GM21717 (cell line): Measurements from ENCODE around the gene EVA1A.

Experiments used
- ATAC-seq: cut with Tn5 transposase; IDR thresholded peaks from one replicate; pipeline ENCODE4 v1.9.1; 2021; ENCODE audit warnings: mild to moderate bottlenecking, moderate library complexity; ENCODE audit not compliant: unreplicated experiment

EVA1A gene

DNA sequence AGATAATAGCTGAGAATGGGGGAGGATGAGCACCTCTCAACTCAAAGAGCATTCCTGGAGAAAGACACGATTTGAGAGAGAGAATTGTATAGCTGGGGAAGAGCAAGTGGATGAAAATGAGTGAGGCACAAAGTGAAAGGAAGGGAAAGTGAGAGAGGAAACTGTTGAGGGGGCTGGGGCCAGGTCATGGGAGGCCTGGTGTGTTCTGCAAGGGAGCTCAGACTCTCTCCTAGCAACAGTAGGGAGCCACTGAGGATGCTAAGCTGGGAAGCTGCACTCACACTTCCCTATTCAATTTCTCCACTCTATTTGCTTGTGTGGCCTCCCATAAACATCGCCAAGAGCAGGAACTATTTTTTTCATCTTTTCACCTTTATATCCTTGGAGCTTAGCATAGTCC is 14.8 kb downstream of the EVA1A start:
- ATAC-seq = no peak

GRCh38 chr2:75545387-75545786 is 15.4 kb downstream of the EVA1A start:
- ATAC-seq = no peak

DNA sequence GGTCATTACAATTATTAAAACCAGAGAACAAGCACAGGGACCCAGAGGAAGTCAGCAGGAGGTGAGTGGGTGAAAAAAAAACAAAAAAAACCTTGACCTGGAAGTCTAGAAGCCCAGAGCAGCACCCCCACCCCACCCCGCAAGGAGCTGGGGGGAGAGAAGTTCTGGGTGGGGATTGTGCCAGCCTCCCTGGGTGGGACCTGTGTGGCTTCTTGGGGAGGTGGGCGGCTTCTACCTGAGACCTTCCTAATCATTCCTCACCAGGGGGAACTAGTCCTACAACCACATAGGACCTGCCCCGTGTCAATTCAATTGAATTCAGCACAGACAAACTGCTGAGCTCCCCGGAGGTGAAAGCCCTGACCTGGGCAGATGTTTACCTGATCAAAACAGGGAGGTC is 17.3 kb downstream of the EVA1A start:
- ATAC-seq = no peak

- ATAC-seq = no peak
Observed at GRCh38 chr2:75541430-75541829, 19.3 kb downstream of the EVA1A start.

- no peak for ATAC-seq
Observed at GRCh38 chr2:75540994-75541393, 19.7 kb downstream of the EVA1A start.

GRCh38 chr2:75539955-75540716 is 20.6 kb downstream of the EVA1A start:
- ATAC-seq = no peak

DNA sequence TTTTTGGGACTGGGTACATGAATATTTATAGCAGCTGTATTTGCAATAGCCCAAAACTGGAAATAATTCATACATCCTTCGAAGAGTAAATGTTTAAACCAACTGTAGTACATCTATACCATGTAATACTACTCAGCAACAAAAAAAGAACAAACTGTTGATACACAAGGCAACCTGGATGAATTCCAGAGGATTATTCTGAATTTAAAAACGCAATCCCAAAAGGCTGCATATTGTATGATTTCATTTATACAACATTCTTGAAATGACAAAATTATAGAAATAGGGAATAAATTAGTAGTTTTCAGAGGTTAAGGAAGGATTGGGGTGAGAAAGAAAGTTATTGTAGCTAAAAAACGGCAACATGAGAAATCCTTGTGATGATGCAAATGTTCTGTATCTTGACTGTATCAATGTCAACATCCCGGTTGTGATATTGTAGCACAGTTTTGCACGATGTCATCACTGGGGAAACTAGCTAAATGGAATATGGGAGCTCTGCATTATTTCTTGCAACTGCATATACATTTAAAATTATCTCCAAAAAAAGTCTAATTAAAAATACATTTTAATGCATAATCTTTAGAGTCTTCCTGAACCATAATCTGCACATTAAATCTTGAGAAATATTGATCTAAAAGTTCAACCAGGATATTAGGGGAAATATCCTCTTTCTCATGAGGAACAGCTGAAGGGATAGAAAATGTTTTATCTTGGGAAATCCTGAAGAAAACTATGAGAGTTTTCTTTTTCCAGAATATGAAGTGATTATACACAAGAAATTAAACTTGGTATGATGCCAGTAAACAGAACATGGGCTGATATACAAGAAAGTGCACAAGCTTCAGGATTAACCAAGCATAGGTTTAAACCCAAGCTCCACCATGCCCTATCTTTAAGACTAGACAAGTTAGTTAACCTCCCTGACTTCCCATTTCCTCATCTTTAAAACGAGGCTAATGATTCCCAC is 21.9 kb downstream of the EVA1A start:
- no peak for ATAC-seq

DNA sequence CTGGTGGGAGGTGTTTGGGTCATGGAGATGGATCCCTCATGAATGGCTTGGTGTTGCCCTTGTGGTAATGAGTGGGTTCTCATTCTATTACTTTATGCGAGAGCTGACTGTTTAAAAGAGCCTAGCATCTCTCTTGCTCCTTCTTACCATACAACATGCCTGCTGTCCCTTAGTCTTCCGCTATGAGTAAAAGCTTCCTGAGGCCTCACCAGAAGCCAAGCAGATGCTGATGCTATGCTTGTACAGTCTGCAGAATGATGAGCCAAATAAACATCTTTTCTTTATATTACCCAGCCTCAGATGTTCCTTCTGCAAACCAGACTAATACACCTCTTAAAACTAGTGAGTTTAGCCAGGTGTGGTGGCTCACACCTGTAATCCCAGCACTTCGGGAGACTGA is 23.1 kb downstream of the EVA1A start:
- ATAC-seq = no peak

- ATAC-seq = no peak
Observed at GRCh38 chr2:75533135-75533534, 27.6 kb downstream of the EVA1A start.

DNA sequence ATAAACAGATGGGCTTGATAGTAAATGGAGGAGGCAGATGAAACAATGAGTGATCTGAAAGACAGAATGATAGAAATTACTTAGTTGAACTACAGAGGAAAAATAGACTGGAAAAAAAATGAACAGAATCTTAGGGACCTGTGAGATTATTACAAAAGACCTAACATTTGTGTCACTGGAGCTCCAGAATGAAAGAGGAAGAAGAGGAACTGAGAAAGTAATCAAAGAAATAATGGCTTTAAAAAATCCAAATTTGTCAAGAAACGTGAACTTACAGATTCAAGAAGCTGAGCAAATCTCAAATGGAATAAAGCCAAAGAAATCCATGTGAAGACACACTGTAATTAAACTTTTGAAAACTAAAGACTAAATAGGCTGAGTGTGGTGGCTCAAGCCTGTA is 28.3 kb downstream of the EVA1A start:
- no peak for ATAC-seq

- ATAC-seq = no peak
Observed at GRCh38 chr2:75528221-75528977, 32.3 kb downstream of the EVA1A start.

- no peak for ATAC-seq
Observed at GRCh38 chr2:75527676-75528075, 33.1 kb downstream of the EVA1A start.

- no peak for ATAC-seq
Observed at GRCh38 chr2:75526842-75527241, 33.9 kb downstream of the EVA1A start.

GRCh38 chr2:75525434-75526310 is 35.1 kb downstream of the EVA1A start:
- no peak for ATAC-seq

DNA sequence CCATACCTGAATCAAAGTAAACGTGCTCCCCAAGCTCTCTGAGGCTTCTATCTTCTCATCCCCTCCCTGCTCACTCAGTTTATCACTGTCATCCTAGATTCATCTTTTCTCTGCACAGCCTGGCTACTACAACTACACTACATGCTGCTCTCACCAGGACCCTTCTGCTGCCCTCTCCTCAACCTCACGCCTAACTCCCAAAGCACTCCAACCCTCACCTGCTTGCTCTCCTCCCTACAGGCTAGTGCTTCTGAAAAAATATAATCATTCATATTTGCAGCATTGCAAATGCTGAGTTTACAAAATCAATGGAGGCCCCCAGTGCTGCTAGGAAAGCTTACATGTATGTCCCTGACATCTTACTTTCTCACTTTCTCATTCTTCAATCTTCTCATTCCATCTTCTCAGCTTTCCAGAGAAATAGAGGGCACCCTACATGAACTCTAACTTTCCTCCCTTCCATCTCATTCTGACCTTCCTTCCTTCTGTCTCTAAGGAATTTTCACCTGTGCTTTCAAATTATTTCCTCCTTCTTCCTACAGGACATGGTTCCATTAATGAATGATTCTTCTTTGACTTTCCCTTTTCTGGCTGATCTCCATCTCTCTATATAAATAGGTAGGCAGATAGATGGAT is 36.3 kb downstream of the EVA1A start:
- ATAC-seq = no peak

GRCh38 chr2:75523313-75524275 is 37.1 kb downstream of the EVA1A start:
- peak; percentile 74 for ATAC-seq

DNA sequence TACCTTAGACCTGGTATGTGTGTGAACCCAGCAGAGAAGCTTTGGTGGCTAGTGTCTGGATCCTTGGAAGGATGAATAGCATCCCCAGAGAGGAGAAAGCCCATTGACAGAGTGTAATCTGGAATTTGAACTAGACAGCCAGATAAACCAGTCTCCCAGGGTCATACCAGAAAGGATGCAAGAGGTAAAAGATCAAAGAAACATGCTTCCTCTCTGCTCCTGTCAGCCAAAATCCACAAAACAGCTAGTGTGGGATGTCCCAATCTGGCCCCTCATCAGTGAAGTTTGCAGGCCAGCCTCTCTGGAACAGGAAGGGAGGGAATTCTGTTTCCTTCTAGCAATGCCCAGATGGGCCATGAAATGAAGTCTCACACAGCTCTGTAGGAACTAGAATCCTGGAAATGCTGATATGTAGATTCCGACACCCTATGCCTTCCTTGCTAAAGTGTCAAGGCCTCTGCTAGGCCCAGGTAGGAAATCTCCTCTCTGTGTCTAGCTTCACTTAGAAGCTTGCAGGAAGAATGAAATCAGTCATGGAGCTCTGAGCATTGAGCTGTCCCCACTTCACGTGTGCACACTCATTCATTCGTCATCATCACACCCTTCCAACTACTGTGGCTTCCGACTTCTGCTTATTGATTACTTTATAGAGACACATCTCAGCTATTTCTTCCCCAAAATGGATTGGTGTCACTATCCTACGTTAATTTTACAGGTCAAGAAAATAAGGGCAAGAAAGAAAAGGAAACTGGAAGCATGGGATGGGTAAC is 38.0 kb downstream of the EVA1A start:
- no peak for ATAC-seq
